Sigmoid colon (tissue), 3 donors: ENCODE results near the gene AQP5.

ENCODE experiments used
- POLR2A ChIP-seq, 2 donors: fragments of 450-650 bp; IDR thresholded peaks; one replicate each; pipeline ENCODE4 v1.6.1; 2016; ENCODE audit warnings: antibody characterized with exemption in 2 of 2, mild to moderate bottlenecking in 2 of 2, moderate library complexity in 2 of 2
- TF ChIP-seq, protein P1 (sequence below), 4 experiments: fragments of 450-650 bp in 3 of 4; fragments of 200-600 bp in 1 of 4; IDR thresholded peaks; one replicate each; pipeline ENCODE4 v1.5.1; 2016 to 2019; ENCODE audit warnings: antibody characterized with exemption in 4 of 4, mild to moderate bottlenecking in 3 of 4, moderate library complexity in 2 of 4

DNA sequence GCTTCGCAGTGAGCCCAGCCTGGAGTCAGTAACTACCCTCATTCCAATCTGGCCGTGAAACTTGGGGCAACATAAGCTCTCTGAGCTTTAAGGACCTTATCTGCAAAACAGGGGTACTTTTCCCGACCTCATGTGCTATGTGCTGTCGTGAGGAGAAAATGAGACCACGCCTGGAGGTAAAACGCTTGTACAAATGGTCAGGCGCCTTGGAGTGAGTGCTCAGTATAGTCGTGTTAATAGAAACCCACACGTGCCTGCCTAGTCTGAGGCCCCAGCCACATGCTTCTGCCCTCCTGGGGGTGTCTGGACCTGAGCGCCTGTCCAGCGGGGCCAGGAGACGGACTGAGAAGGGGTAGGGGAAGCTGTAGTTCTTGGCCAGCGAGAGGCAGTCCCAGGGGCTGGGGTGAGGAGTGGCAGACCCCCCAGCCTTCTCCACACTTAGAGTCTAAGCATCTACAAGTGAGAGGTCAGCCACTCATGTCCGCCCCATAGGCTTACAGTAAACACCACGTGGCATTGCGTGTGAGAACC lies 4.9 kb downstream of the AQP5 start:
- TF ChIP-seq, protein P1, sequence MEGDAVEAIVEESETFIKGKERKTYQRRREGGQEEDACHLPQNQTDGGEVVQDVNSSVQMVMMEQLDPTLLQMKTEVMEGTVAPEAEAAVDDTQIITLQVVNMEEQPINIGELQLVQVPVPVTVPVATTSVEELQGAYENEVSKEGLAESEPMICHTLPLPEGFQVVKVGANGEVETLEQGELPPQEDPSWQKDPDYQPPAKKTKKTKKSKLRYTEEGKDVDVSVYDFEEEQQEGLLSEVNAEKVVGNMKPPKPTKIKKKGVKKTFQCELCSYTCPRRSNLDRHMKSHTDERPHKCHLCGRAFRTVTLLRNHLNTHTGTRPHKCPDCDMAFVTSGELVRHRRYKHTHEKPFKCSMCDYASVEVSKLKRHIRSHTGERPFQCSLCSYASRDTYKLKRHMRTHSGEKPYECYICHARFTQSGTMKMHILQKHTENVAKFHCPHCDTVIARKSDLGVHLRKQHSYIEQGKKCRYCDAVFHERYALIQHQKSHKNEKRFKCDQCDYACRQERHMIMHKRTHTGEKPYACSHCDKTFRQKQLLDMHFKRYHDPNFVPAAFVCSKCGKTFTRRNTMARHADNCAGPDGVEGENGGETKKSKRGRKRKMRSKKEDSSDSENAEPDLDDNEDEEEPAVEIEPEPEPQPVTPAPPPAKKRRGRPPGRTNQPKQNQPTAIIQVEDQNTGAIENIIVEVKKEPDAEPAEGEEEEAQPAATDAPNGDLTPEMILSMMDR (IDR thresholded peaks at IDR 0.05): no peak
- no peak for TF ChIP-seq POLR2A (IDR thresholded peaks at IDR 0.05)
